GM21619 (cell line): ENCODE data around the gene CARMIL1.
"Not testable (repeated sequence)": the region's sequence is repeated elsewhere in the genome, so short reads cannot be mapped to it uniquely, and the experiment has no call there.

Experiments
- ATAC-seq: cut with Tn5 transposase; IDR thresholded peaks from one replicate; pipeline ENCODE4 v1.9.1; 2021; ENCODE audit not compliant: unreplicated experiment

Gene CARMIL1

GRCh38 chr6:25435416-25435985 lies 156.3 kb downstream of the CARMIL1 start:
- no peak for ATAC-seq

GRCh38 chr6:25436760-25437159 lies 157.6 kb downstream of the CARMIL1 start:
- ATAC-seq: no peak

GRCh38 chr6:25439368-25439767 lies 160.2 kb downstream of the CARMIL1 start:
- no peak for ATAC-seq

- ATAC-seq: no peak
These were observed 162.6 kb downstream of the CARMIL1 start for GRCh38 chr6:25441663-25442270.

- no peak for ATAC-seq
These were observed 163.7 kb downstream of the CARMIL1 start for GRCh38 chr6:25442898-25443297.

GRCh38 chr6:25444521-25444920 lies 165.3 kb downstream of the CARMIL1 start:
- ATAC-seq: not testable (repeated sequence)

- no peak for ATAC-seq
These were observed 167.8 kb downstream of the CARMIL1 start for GRCh38 chr6:25446830-25447569.

GRCh38 chr6:25447570-25447929 lies 168.4 kb downstream of the CARMIL1 start:
- ATAC-seq: no peak

- no peak for ATAC-seq
These were observed 169.9 kb downstream of the CARMIL1 start for GRCh38 chr6:25448965-25449538.

GRCh38 chr6:25449774-25450173 lies 170.6 kb downstream of the CARMIL1 start:
- ATAC-seq: no peak

- ATAC-seq: no peak
These were observed 171.5 kb downstream of the CARMIL1 start for GRCh38 chr6:25450469-25451198.

GRCh38 chr6:25452031-25452430 lies 172.9 kb downstream of the CARMIL1 start:
- ATAC-seq: no peak

GRCh38 chr6:25453288-25453687 lies 174.1 kb downstream of the CARMIL1 start:
- no peak for ATAC-seq

- ATAC-seq: no peak
These were observed 175.0 kb downstream of the CARMIL1 start for GRCh38 chr6:25454136-25454535.

- ATAC-seq: no peak
These were observed 177.3 kb downstream of the CARMIL1 start for GRCh38 chr6:25456249-25457040.

- ATAC-seq: no peak
These were observed 178.3 kb downstream of the CARMIL1 start for GRCh38 chr6:25457516-25457915.

GRCh38 chr6:25458485-25458884 lies 179.3 kb downstream of the CARMIL1 start:
- no peak for ATAC-seq

GRCh38 chr6:25462235-25462897 lies 183.2 kb downstream of the CARMIL1 start:
- no peak for ATAC-seq

- ATAC-seq: no peak
These were observed 184.3 kb downstream of the CARMIL1 start for GRCh38 chr6:25463441-25463840.

GRCh38 chr6:25464225-25464624 lies 185.1 kb downstream of the CARMIL1 start:
- ATAC-seq: no peak
